Muscle of arm (tissue), 12 donors: ENCODE measurements around the gene SH3PXD2A. TPM values are rescaled to one million over a fixed set of nuclear protein-coding genes. Genes with fewer than 3 reads are reported as not detected.
"Not testable (repeated sequence)": the region's sequence is repeated elsewhere in the genome, so short reads cannot be mapped to it uniquely, and the experiment has no call there.

Source experiments
- DNase-seq: peaks from one replicate; pipeline ENCODE4 v3.0.0-alpha.2; 2013
- polyA plus RNA-seq, 12 donors: library from polyadenylated mRNA; unstranded; fragments of 120-200 nt; gene quantifications; one replicate each; pipeline ENCODE4 v1.2.1, GENCODE V29; 2013; ENCODE audit not compliant: insufficient read length in 12 of 12

SH3PXD2A gene
- polyA plus RNA-seq, 12 donors: 67.6 to 154 (median 81.6) TPM

DNA sequence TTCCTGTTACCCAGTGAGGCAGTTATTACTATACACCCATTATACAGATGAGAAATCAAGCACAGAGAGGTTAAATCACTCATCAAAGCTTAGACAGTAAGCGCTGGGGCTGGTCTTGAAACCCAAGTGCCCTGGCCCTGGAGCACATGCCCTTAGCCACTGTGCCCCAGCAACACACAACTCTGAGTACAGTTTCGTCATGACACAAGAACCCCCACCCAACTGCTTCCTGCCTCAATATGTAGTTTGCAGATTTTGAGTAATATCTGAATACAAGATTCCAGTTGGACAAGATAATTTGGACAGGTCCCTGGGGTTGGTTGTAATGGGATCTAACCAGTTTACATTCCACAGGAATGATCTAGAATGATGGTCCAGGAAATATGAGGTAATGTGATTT lies 62.8 kb downstream of the SH3PXD2A start:
- no peak for DNase-seq

DNA sequence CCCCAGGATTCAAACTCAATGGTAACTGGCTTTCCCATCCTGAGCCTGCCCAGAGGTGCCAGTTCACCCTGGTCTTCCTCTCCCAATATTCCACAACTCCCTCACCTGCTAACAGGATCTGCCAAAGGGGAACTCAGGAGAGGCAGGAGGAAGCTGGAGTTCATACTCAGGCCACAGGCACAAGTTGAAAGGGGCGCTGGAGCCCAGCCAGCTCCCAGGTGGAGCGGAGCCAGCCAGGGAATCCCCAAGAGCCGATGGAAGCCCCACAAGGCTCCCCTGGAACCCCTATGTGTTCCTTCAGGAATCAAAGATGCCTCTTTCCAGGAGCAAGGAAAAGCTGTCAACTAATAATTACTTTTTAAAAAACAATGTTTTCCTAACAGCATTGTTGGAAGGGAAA lies 63.5 kb downstream of the SH3PXD2A start:
- DNase-seq: no peak

DNA sequence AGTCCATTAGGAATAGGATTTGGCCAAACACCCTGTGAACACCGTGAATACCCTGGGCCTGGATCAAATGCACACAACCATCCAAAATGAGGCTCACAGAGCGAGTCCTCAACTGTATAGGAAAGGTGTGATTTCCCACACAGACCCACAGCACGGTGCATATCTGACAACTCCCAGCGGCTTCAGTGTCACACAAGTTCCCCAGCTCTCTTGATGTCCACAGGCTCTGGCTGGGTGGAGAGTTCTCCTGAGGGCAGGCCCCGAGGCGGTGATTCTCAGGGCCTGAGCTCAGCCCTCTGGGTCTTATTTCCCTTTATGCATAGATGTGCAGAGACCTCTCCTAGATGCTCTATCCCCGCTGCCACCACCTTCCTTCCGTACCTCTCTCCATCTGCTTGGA lies 64.1 kb downstream of the SH3PXD2A start:
- no peak for DNase-seq

DNA sequence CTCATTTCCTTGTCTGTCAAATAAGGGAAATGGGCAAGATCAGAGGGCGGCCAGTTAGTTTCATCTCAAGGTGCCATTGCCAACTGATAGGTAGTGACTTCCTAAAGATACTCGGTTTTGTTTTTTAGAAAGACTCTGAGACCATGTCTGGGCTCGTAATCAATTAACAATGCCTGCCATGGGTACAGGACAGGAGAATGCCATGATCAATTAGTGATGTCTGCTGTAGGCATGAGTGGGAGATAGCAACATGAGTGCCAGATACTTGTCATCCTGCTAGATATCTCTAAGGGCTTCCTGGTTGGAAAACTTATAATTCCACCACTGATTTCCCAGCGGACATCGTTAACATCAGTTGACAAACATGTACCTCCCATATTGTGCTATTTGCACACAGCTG lies 64.8 kb downstream of the SH3PXD2A start:
- no peak for DNase-seq

DNA sequence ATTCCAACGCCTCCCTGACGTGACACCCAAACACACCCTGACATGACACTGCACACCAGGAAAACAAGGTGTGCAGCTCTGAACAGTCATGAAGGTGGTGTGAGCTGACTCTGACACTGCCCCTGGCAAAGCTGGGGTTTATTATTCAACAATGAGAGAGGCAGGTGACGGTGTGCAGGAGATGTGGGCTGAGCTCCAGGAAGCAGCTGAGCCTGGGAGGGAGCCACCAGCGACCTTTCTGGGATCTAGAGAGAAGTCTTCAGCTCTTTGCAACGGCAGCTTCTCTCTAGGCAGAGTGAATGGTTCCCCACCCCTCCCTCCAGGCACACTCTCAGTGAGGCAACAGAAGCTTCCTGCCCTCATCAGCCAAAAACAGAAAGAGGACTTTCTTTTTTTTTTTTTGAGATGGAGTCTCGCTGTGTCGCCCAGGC lies 65.6 kb downstream of the SH3PXD2A start:
- no peak for DNase-seq

DNA sequence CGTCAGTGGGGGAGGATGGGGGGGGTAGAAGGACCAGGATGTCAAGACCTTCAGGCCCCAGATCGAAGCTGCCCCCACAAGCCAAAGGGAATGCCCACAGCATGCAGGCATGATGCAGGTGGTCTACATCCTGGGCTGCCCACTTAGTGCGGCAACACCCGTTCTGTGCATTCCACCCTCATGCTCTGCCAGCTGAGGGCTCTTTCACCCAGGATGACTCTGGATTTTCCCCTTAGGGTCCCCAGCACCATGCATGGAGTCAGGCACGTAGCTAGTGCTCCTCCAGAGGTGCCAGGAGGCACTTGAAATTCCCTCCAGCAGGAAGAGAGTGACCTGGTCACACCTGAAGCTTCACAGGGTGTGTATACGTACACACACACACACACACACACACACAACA lies 66.2 kb downstream of the SH3PXD2A start:
- DNase-seq: no peak

DNA sequence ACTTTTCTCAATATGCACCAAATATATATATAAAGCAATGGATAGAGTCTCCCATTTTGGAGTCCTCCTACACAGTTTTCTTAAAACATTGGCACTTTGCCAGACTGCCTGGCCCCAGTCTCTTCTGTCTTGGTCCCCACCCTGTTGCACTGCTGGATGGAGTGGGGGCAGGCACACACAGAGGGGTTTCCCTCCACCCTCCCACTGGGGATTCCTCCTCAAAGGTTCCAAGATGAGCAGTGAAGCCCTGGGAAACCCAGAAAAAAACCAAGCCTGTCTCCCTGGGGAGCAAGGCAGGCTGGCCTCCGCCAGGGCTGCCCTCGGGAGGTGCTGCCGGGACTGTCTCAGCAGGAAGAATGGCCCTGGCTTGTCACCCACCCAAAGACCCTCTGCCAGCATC lies 68.0 kb downstream of the SH3PXD2A start:
- DNase-seq: no peak

DNA sequence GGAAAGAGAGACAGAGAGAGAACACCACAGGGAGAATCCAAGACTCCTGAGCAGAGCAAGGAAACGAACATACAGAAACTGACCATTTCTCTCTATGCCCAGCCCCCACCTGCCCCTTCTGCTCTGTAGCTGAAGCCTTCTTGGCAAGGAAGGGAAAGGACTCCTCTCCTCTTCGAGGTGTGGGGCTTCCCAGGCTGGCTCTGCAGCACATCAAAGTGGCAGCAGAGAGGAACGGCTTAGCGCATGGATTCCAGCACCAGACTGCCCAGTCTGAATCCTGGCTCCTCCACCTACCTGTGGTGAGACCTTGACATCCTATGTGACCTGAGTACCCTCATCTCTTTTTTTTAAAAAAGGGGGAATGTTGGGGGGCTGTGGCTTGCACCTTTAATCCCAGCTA lies 69.4 kb downstream of the SH3PXD2A start:
- DNase-seq: no peak

DNA sequence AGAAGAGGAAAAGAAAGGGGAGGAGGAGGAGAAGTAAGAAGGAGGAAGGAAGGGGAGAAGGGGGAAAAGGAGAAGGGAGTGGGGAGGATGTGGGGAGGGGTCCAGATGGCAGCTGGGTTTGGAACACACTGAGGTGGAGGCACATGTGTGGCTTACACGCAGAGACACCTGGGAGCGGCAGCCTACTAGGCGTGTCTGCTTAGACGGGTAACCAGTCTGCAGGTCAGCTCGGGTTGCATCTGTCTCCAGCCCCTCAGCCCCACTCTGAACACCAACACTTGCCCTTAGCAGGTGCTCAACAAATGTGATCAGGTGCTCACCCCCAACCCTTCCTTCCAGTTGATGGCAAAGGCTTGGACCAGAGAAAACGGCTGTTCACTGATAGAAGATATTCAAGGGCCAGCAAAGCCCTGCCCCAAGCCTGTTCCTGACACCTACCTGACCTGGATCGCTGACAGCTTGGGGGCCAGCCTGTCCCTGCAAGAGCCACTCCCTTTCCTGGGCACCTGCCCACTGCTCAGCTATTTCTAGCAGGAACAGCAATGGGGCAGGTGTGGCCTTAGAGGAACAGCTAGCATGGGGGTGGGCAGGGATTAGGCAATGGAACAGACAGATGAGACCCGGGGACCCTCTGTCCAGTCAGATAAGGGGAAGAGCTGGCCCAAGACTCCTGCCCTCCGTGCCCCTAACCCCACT lies 70.5 kb downstream of the SH3PXD2A start:
- no peak for DNase-seq

DNA sequence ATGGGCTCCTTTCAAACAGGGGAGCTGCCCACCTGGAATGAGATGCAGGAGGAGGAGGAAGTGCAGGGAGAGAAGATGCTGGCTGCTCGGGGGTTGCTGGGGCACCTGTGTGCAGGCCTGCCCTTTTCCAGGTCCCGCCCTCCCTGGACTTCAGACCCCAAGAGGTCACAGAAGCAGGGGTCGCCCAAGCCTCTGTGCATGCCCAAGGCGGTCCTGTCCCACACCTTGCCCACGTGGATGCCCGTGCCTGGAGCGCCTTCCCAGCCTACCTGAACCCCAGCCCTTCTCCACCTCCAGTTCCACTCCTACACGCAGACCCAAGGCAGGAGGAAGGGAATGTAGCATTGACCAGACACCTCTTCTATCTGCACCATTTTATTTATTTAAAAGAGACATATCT lies 71.3 kb downstream of the SH3PXD2A start:
- DNase-seq: no peak

DNA sequence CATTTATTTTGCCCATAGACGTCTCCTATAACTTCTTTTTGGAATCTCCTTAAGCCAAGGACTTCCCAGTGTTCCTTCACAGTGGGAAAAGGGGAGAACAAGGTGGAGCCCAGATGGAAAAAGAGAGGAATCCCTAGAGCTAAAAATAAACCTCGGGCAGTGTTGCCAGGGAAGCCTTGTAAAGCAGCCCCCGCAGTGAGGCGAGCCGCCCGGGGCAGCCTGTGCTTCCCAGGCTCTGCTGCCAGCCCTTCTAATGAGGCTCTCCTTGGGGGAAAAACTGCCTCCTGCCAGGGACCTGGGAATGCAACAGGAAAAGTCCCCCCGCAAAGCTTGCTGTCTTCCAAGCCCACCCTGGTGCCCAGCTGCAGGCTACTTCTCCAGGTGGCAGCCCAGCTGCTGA lies 71.7 kb downstream of the SH3PXD2A start:
- no peak for DNase-seq

DNA sequence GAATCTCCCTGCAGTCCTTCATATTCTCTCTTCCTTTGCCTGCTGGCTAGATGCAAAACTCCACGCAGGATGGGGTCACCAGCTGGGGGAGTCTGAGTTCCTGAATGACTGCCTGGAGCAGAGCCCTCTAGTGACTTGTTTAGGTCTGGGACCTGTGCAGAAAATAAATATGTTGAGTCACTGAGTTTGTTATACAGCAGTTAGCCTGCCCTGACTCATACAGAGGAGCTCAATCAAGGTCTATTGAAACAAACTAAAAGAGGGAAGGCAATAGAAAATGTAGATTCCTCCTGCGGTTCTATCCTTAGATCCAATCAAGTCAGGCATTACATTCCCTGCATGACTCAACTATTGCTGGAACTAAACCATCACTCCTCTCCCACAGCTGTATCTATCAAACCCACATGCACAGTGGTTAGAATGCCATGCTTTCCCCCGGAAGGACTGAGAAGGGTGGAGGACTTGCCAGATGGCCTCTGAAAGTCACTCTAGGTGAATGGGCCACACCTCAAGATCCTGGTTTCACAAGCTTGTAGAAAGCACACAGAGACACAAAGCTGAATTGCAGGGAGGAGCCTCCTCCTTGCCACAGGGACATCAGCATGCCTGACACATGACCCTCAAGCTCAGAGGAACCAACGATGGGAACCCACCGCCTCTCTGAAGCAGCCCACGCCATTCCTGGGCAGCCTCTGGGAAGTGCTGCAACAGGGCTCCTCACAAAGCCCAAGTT lies 73.9 kb downstream of the SH3PXD2A start:
- no peak for DNase-seq

DNA sequence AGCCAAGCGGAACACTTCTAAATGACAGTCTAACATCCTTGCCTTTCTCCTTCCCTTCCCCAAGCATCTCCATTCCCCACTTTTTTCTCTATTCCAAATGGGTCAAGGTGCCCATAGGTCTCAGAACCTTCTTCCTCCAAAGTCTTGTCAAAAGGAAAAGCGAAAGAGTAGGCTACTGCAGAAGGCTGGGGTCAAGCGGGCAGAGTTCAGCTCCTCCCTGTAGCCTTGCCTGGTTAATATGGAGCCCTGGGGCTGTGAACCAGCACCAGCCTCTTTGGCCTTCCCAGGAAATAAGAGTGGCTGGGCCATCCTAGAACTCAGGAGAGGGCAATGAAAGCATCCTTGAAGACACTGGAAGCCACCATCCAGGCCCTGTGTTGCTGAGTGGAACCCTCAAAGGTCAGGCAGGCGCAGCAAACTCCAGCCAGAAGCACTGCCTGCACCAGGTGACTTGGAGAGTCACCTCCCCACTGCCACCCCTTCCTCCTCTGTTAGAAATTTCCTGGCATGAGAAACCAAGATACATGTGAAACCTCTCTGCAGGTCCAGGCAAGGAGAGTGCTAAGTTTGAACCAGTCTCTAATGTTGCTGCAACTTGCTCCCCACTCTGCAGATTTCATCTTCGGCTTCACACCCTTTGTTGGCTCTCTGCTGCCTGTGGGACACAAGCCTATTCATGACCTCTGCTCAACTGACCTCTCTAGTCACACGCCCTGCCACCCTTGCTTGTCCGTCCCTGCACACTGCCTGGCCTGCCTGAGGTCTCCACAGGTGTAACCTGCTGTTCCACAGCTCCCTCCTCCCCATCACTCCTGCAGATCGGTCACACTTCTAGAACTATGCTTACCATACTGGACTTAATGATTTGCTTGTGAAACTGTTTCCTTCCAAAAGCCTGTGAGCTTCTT lies 74.9 kb downstream of the SH3PXD2A start:
- no peak for DNase-seq

DNA sequence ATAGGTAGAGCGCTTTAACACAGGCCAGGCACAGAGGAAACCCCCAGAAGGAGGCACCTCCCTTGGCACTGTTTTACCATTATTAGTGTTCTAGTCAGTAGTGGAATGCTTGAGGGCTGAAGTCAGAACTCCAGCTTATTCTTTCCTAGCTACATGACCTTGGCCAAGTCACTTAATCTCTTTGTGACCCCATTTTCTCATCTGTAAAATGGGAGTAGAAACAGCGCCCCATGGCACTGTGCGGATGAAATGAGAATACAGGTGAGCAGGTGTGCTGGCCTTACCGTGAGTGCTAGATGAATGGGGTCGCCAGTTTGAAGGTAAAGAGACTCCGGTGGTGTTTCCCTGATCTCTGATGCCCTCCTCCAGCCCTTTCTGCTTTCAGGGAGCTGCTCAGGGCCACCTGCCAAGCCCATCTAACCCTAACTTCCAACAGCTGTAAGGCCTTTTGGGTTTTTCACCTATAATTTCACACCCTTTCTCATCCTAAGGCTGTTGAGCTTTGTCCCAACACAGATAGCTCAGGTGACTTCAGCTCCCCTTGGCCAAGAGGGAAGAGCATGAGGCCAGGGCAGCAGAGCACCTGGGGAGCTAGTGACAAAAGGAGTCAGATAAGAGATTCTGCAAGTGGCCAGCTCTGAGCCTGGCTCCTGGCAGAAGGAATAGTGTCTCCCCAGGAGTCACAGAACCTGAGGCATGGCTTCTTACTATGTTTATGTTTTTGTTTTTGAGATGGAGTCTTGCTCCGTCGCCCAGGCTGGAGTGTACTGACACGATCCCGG lies 76.8 kb downstream of the SH3PXD2A start:
- no peak for DNase-seq

DNA sequence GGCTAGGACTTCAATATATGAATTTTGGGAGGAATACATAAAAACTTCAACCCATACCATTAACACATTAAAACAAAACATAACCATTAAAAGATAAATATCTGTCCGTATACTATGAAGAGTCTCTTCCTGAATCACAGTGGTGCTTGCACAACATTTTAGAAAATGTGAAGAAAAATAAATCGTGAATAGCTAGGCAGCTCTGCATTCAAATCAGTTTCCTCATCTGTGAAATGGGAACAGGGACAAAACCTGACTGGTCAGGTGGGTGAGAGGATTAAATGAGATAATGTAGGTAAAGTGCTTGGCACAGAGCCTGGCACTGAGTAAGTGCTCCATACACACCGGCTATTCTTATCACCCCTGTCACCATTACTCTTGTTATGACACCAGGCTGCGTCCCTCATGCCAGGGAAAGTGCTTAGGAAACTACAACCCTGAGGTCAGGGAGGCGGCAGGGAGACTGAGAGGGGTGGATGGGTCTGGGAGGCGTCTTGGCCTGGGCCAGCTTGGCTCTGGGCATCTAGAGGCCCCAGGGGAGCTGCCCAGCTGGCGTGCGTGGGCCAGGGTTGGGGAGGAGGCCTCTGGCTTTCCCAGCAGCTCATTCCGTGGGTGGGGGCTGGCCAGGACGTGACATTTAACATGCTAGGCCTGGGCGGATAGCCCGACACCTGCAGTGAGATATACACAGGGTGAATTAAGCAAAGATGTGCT lies 78.3 kb downstream of the SH3PXD2A start:
- DNase-seq: no peak

DNA sequence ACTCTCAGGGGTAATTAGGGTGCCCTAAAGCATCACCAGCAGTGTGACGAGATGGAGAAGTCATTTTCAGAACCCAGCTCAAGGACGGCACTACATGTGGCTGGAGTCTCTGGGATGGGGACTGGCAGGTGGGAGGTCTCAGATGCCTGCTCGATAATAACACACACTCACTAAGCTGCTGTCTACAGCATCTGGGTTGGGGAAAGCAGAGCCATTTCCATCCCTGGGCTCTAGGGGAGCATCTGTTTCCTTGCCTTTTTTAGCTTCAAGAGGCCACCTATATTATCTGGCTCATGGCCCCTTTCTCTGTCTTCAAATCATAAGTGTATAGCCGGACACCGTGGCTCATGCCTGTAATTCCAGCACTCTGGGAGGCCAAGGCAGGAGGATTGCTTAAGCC lies 79.6 kb downstream of the SH3PXD2A start:
- DNase-seq: no peak

DNA sequence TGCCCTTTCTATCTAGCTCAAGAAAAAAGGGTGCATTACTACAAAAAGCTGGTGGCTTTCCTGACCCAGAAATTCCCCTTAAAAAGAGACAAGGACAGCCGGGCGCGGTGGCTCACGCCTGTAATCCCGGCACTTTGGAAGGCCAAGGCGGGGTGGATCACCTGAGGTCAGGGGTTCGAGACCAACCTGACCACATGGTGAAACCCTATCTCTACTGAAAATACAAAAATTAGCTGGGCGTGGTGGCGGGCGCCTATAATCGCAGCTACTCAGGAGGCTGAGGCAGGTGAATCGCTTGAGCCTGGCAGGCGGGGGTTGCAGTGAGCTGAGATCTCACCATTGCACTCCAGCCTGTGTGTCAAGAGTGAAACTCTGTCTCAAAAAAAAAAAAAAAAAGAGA lies 82.5 kb downstream of the SH3PXD2A start:
- DNase-seq: not testable (repeated sequence)

DNA sequence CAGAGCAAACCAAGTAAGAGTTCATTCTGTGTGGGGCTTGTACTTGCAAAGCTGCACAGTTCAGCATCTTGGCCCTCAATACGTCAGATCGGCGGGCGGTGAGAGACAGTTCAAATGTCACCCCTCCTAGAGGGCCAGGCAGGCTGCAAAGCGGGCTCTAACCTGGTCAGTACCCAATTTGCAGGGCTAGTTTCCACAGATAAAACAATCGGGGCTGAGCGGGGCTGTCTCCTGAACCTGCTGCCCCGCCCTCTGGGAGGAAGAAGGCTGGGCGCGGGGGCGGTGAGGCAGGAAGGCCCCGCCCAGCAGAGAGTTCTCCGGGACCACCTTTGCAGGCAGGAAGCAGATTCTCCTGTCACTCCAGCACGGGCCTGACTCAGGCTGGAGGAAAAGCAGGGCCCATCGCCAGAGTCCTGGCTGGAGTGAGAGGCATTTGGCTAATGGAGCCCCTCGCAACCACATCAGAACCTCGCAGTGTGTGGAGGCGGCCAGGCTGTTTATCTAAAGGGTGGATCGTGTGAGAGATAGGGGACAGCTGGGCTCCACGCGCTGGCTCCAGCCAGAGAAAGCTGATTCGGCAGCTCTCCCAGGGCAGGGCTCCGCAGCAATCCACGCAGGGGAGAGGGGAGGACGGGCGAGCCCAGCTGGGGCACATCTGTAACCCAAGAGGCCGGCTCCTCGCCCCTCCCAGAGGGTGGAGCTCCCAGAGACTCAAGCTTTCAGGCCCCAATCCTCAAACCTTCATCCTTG lies 83.1 kb downstream of the SH3PXD2A start:
- peak; percentile 75 for DNase-seq

DNA sequence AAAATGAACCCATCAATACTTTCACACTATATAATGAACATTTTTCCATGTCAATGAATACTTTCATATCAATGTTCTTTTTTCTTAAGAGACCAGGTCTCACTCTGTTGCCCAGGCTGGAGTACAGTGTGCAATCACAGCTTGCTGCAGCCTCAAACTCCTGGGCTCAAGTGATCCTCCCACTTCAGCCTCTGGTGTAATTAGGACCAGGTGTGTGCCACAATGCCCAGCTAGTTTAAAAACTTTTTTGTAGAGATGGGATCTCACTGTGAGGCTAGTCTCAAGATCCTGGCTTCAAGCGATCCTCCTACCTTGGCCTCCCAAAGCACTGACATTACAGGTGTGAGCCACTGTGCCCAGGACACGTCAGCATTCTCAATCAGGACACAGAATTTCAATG lies 85.2 kb downstream of the SH3PXD2A start:
- DNase-seq: no peak

DNA sequence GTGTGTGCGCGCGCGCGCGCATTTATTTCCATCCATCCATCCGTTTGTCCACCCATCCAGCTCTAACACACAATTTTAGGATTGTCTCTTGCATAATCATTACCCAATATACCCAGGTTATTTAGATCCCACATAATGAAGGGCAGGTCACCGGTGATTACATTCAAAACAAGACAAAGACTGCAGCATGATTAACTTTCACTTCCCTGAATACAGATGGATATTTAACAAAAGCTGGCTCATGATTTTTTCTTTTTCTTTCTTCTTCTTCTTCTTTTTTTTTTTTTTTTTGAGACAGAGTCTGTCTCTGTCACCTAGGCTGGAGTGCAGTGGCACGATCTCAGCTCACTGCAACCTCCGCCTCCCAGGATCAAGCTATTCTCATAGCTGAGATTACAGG lies 86.2 kb downstream of the SH3PXD2A start:
- no peak for DNase-seq
